ENCODE results near the gene ERAS. TPM values are rescaled to one million over a fixed set of nuclear protein-coding genes. Genes with fewer than 3 reads are reported as not detected.
"Not testable (repeated sequence)": the region's sequence is repeated elsewhere in the genome, so short reads cannot be mapped to it uniquely, and the experiment has no call there.

ERAS gene
- total RNA-seq, 2 donors from 2014 or later: 0.32 TPM; not detected in 1

DNA sequence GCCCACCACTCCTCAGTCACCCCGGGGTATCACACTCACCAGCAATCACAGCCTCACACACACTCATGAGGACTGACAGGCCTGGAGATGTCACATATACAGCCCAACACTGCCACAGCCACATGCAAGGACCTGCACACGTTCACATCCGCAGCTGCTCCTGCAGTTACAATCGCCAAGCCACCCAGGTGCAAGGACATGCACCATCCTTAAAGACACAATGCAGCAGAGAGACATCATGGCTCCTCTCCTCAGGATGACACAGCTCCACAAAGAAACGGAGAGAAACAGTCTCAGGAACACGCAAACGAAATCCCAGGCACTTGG lies 8.0 kb downstream of the ERAS start:
- H3K36me3 ChIP-seq: no peaks in the 10 kb centered on the region
- no peak overlapping the region for H3K9ac ChIP-seq (ENCODE audit: low read depth in 2 of 2, low read length in 2 of 2)
- no peaks in the 10 kb centered on the region for H3K9me3 ChIP-seq
- no peak overlapping the region for H3K27ac ChIP-seq
- TF ChIP-seq, protein P1, sequence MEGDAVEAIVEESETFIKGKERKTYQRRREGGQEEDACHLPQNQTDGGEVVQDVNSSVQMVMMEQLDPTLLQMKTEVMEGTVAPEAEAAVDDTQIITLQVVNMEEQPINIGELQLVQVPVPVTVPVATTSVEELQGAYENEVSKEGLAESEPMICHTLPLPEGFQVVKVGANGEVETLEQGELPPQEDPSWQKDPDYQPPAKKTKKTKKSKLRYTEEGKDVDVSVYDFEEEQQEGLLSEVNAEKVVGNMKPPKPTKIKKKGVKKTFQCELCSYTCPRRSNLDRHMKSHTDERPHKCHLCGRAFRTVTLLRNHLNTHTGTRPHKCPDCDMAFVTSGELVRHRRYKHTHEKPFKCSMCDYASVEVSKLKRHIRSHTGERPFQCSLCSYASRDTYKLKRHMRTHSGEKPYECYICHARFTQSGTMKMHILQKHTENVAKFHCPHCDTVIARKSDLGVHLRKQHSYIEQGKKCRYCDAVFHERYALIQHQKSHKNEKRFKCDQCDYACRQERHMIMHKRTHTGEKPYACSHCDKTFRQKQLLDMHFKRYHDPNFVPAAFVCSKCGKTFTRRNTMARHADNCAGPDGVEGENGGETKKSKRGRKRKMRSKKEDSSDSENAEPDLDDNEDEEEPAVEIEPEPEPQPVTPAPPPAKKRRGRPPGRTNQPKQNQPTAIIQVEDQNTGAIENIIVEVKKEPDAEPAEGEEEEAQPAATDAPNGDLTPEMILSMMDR (IDR thresholded peaks at IDR 0.05): no peak
- DNase-seq: no peak
- H3K27me3 ChIP-seq: peaks cover 24% of the 10 kb centered on the region
- H3K4me3 ChIP-seq: no peak overlapping the region
- intact Hi-C loops (cut with DNase I): no loop called here
- no peaks in the 10 kb centered on the region for H3K4me1 ChIP-seq

- H3K4me1 ChIP-seq: no peaks in the 10 kb centered on the region
- DNase-seq: no peak
- H3K27me3 ChIP-seq: peaks cover 24% of the 10 kb centered on the region
- TF ChIP-seq, protein P1 (IDR thresholded peaks at IDR 0.05): no peak
- no peak within 1 kb of the TSS for H3K4me3 ChIP-seq
- H3K9ac ChIP-seq (ENCODE audit: low read depth in 2 of 2, low read length in 2 of 2): no peak within 1 kb of the TSS
- H3K27ac ChIP-seq: no peak within 1 kb of the TSS
- no peaks in the 10 kb centered on the region for H3K9me3 ChIP-seq
- no peaks in the 10 kb centered on the region for H3K36me3 ChIP-seq
- intact Hi-C loops (cut with DNase I): no loop called here
Observed at GRCh38 chrX:48835524-48836329, 9.4 kb downstream of the ERAS start, which contains the start of gene PCSK1N. Gene PCSK1N (minus strand): TSS chrX:48835610. CDS start chrX:48835532, 78 bp downstream.

GRCh38 chrX:48839686-48840085 lies 13.4 kb downstream of the ERAS start:
- no peak for DNase-seq
- no peak overlapping the region for H3K27ac ChIP-seq
- TF ChIP-seq, protein P1 (IDR thresholded peaks at IDR 0.05): no peak
- no peaks in the 10 kb centered on the region for H3K4me1 ChIP-seq
- intact Hi-C loops (cut with DNase I): no loop called here
- peaks cover 4% of the 10 kb centered on the region for H3K27me3 ChIP-seq
- H3K9ac ChIP-seq (ENCODE audit: low read depth in 2 of 2, low read length in 2 of 2): no peak overlapping the region
- H3K36me3 ChIP-seq: no peaks in the 10 kb centered on the region
- no peak overlapping the region for H3K4me3 ChIP-seq
- H3K9me3 ChIP-seq: no peaks in the 10 kb centered on the region

GRCh38 chrX:48848847-48849246 lies 22.5 kb downstream of the ERAS start:
- H3K27ac ChIP-seq: no peak overlapping the region
- TF ChIP-seq, protein P1 (IDR thresholded peaks at IDR 0.05): no peak
- H3K36me3 ChIP-seq: no peaks in the 10 kb centered on the region
- H3K4me3 ChIP-seq: no peak overlapping the region
- H3K9ac ChIP-seq (ENCODE audit: low read depth in 2 of 2, low read length in 2 of 2): no peak overlapping the region
- intact Hi-C loops (cut with DNase I): no loop called here
- no peak for DNase-seq
- H3K9me3 ChIP-seq: no peaks in the 10 kb centered on the region
- no peaks in the 10 kb centered on the region for H3K27me3 ChIP-seq
- H3K4me1 ChIP-seq: no peaks in the 10 kb centered on the region

DNA sequence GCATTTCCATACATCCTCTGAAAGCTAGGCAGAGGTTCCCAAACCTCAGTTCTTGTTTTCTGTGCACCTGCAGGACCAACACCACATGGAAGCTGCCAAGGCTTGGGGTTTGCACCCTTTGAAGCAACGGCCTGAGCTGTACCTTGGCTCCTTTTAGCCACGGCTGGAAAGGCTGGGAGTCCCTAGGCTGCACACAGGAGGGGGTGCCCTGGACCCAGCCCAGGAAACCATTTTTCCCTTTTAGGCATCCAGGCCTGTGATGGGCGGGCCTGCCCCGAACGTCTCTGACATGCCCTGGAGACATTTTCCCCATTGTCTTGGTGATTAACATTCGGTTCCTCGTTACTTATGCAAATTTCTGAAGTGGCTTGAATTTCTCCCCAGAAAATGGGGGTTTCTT lies 26.5 kb downstream of the ERAS start:
- Histone ChIP-seq H3K36me3 (no peaks in the 10 kb centered on the region), H3K4me1 (no peaks in the 10 kb centered on the region), H3K4me3 (no peak overlapping the region), H3K9ac (ENCODE audit: low read depth in 2 of 2, low read length in 2 of 2) (no peak overlapping the region), H3K9me3 (no peaks in the 10 kb centered on the region), H3K27ac (no peak overlapping the region), H3K27me3 (no peaks in the 10 kb centered on the region)
- TF ChIP-seq, protein P1 (IDR thresholded peaks at IDR 0.05): no peak
- intact Hi-C loops (cut with DNase I): no loop called here
- DNase-seq: no peak

DNA sequence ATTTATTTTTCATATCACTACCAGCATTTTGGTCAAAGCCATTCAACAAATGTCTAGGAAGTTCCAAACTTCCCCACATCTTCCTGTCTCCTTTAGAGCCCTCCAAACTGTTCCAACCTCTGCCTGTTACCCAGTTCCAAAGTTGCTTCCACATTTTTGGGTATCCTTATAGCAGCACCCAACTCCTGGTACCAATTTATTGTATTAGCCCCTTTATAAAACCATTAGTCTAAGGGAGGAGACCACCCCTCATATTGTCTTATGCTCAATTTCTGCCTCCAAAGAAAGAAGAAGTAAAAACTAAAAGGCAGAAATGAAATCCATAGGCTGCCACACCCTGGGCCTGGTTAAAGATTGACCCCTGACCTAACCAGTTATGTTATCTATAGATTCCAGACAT lies 27.2 kb downstream of the ERAS start:
- DNase-seq; H3K4me1 ChIP-seq; H3K27ac ChIP-seq; H3K4me3 ChIP-seq; H3K36me3 ChIP-seq; H3K9me3 ChIP-seq; H3K9ac ChIP-seq (ENCODE audit: low read depth in 2 of 2, low read length in 2 of 2); H3K27me3 ChIP-seq; intact Hi-C loops (cut with DNase I): not testable (repeated sequence)

DNA sequence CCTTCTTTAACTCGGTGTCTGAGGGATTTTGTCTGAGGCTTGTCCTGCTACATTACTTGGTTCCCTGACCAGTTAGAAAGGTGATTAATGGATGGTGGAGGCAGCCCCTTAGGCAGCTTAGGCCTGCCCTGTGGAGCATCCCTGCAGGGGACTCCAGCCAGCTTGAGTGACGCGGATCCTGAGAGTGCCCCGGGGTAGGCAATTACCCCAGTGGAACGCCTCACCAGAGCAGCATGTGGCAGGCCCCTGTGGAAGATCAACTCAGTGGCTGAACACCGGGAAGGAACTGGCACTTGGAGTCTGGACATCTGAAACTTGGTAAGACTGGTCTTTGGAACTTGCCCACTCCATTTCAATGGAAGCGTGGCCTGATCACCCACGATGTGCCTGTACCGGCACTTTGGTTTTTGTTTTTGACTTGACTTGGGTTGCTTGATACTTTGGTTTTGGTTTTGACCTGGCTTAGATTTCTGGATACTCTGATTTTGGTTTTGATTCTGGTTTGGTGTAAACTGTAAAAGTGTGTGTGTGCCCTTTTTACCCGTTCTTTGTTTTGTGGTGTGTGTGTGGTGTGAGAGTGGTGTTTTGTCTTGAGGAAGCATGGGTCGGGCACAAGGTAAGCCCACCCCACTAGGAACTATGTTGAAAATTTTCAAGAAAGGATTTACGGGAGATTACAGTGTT lies 27.9 kb downstream of the ERAS start:
- DNase-seq; H3K9ac ChIP-seq (ENCODE audit: low read depth in 2 of 2, low read length in 2 of 2); H3K4me3 ChIP-seq; H3K27ac ChIP-seq; H3K36me3 ChIP-seq; H3K27me3 ChIP-seq; H3K4me1 ChIP-seq; intact Hi-C loops (cut with DNase I); H3K9me3 ChIP-seq: not testable (repeated sequence)

Measured in colonic mucosa (tissue), 4 donors.